ENCODE measurements around the gene SRRM3. TPM values are rescaled to one million over a fixed set of nuclear protein-coding genes. Genes with fewer than 3 reads are reported as not detected.

Gene SRRM3
- polyA plus RNA-seq, 1 donor (not counting 4 experiments of a cell fraction or from before 2014, with no cell fraction given), result 0.30 TPM

- dilution Hi-C loops (cut with MboI; ENCODE audit: extremely low pct_ligation_motif_present, low sequenced_read_pairs), result no loop called here
- H3K4me2 ChIP-seq (ENCODE audit: control insufficient read depth, extremely low read depth, insufficient read depth, low read depth, low read length), result no peak overlapping the region
- peaks cover 21% of the 10 kb centered on the region for H3K27me3 ChIP-seq (ENCODE audit: control insufficient read depth, extremely low read depth, insufficient read depth, low read length)
Measured at GRCh38 chr7:76262683-76263402, 61.1 kb downstream of the SRRM3 start.

GRCh38 chr7:76265299-76265698 is 63.6 kb downstream of the SRRM3 start:
- DNase-seq (ENCODE audit: low read depth, low spot score), result no peak
- dilution Hi-C loops (cut with MboI; ENCODE audit: extremely low pct_ligation_motif_present, low sequenced_read_pairs), result no loop called here
- H4K20me1 ChIP-seq (ENCODE audit: control insufficient read depth, extremely low read depth, insufficient read depth, low read length), result no peaks in the 10 kb centered on the region
- no peaks in the 10 kb centered on the region for H3K9me3 ChIP-seq (ENCODE audit: control insufficient read depth, low read depth, low read length)
- no peak overlapping the region for H3K27ac ChIP-seq (ENCODE audit: control insufficient read depth, insufficient read depth, low read length)
- TF ChIP-seq, protein P1, sequence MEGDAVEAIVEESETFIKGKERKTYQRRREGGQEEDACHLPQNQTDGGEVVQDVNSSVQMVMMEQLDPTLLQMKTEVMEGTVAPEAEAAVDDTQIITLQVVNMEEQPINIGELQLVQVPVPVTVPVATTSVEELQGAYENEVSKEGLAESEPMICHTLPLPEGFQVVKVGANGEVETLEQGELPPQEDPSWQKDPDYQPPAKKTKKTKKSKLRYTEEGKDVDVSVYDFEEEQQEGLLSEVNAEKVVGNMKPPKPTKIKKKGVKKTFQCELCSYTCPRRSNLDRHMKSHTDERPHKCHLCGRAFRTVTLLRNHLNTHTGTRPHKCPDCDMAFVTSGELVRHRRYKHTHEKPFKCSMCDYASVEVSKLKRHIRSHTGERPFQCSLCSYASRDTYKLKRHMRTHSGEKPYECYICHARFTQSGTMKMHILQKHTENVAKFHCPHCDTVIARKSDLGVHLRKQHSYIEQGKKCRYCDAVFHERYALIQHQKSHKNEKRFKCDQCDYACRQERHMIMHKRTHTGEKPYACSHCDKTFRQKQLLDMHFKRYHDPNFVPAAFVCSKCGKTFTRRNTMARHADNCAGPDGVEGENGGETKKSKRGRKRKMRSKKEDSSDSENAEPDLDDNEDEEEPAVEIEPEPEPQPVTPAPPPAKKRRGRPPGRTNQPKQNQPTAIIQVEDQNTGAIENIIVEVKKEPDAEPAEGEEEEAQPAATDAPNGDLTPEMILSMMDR (optimal IDR thresholded peaks at IDR 0.05 in 1 of 3, IDR thresholded peaks at IDR 0.05 in 1 of 3, conservative IDR thresholded peaks at IDR 0.05 in 1 of 3; ENCODE audit: extremely low read depth in 1 of 3, insufficient read depth in 2 of 3, low read length in 3 of 3), result no peak
- TF ChIP-seq EZH2 (IDR thresholded peaks at IDR 0.05; ENCODE audit: low read length), result no peak
- peaks cover 4% of the 10 kb centered on the region for H3K4me1 ChIP-seq (ENCODE audit: control insufficient read depth, extremely low read depth, insufficient read depth, low read length)
- H3K9me1 ChIP-seq (ENCODE audit: control insufficient read depth, extremely low read depth, insufficient read depth, low read length), result no peaks in the 10 kb centered on the region
- H3K36me3 ChIP-seq (ENCODE audit: control insufficient read depth in 2 of 2, extremely low read depth in 1 of 2, insufficient read depth in 2 of 2, low read length in 2 of 2), result no peaks in the 10 kb centered on the region
- no peak for FAIRE-seq
- peaks cover 33% of the 10 kb centered on the region for H3K27me3 ChIP-seq (ENCODE audit: control insufficient read depth, extremely low read depth, insufficient read depth, low read length)
- no peak overlapping the region for H3K9ac ChIP-seq (ENCODE audit: control insufficient read depth, extremely low read depth, insufficient read depth, low read length)
- no peaks in the 10 kb centered on the region for H3K79me2 ChIP-seq (ENCODE audit: control insufficient read depth, insufficient read depth, low read length)
- H3K4me2 ChIP-seq (ENCODE audit: control insufficient read depth, extremely low read depth, insufficient read depth, low read depth, low read length), result no peak overlapping the region
- no peak overlapping the region for H2AFZ ChIP-seq (ENCODE audit: control insufficient read depth, low read length)
- H3K4me3 ChIP-seq (ENCODE audit: control insufficient read depth in 2 of 3, extremely low read depth in 1 of 3, insufficient read depth in 2 of 3, low read depth in 1 of 3, low read length in 3 of 3), result no peak overlapping the region

More at GRCh38 chr7:76262683-76263402, 61.1 kb downstream of the SRRM3 start:
- DNase-seq (ENCODE audit: low read depth, low spot score) (peak; percentile 48), FAIRE-seq (peak; percentile 20)
- Histone ChIP-seq H3K79me2 (ENCODE audit: control insufficient read depth, insufficient read depth, low read length) (no peaks in the 10 kb centered on the region), H4K20me1 (ENCODE audit: control insufficient read depth, extremely low read depth, insufficient read depth, low read length) (no peaks in the 10 kb centered on the region), H3K9ac (ENCODE audit: control insufficient read depth, extremely low read depth, insufficient read depth, low read length) (no peak overlapping the region), H2AFZ (ENCODE audit: control insufficient read depth, low read length) (no peak overlapping the region), H3K4me3 (ENCODE audit: control insufficient read depth in 2 of 3, extremely low read depth in 1 of 3, insufficient read depth in 2 of 3, low read depth in 1 of 3, low read length in 3 of 3) (no peak overlapping the region), H3K27ac (ENCODE audit: control insufficient read depth, insufficient read depth, low read length) (no peak overlapping the region), H3K36me3 (ENCODE audit: control insufficient read depth in 2 of 2, extremely low read depth in 1 of 2, insufficient read depth in 2 of 2, low read length in 2 of 2) (no peaks in the 10 kb centered on the region), H3K9me1 (ENCODE audit: control insufficient read depth, extremely low read depth, insufficient read depth, low read length) (no peaks in the 10 kb centered on the region), H3K4me1 (ENCODE audit: control insufficient read depth, extremely low read depth, insufficient read depth, low read length) (peaks cover 4% of the 10 kb centered on the region), H3K9me3 (ENCODE audit: control insufficient read depth, low read depth, low read length) (no peaks in the 10 kb centered on the region)
- no peak for TF ChIP-seq EZH2 (IDR thresholded peaks at IDR 0.05; ENCODE audit: low read length)
- TF ChIP-seq, protein P1 (optimal IDR thresholded peaks at IDR 0.05 in 1 of 3, IDR thresholded peaks at IDR 0.05 in 1 of 3, conservative IDR thresholded peaks at IDR 0.05 in 1 of 3; ENCODE audit: extremely low read depth in 1 of 3, insufficient read depth in 2 of 3, low read length in 3 of 3), result peak; percentile 70 to 91 (median 79)
